Heart left ventricle (tissue), 13 donors: ENCODE results near the gene PLEKHG4.

Experiments used
- POLR2A ChIP-seq, 2 donors: fragments of 450-650 bp; IDR thresholded peaks; one replicate each; pipeline ENCODE4 v1.6.1; 2017; ENCODE audit warnings: antibody characterized with exemption in 2 of 2, mild to moderate bottlenecking in 2 of 2, moderate library complexity in 2 of 2
- TF ChIP-seq, protein P1 (sequence below), 12 donors: fragments of 200-600 bp; sonication (generic) in 4 of 12; IDR thresholded peaks; one replicate each; pipeline versions ENCODE4 v1.5.0 to v1.8.0; 2018 to 2022; ENCODE audit warnings: antibody characterized with exemption in 12 of 12, mild to moderate bottlenecking in 5 of 12
- donor health status: ischemic (EF 13 %, LVEDD 7.1; RV severe dilation, severe dysfunction).
- donor health status: DM: no; HTN: yes; CAD: no.
- donor health status: DM: no; HTN: no; CAD: no.
- donor health status: ischemic (EF 25% LVEDD 6.9; RV normal size, moderate dysfunction).
- donor health status: ischemic (EF 25% LVEDD 5.7; RV mildly dilated, moderate dysfunction).
- donor health status: ischemic (EF 35%, LVEDD 5.7; RV mildly dilated, moderate dysfunction).
- donor health status: nonischemic (EF 11% LVEDD 7.7; RV severe dilation, severe dysfunction).
- donor health status: DM: yes; HTN: yes; CAD: no.
- donor health status: PGD.
- donor health status: ischemic (EF 29% LVEDD 5.4; RV normal size, mild dysfunction).
- donor health status: nonischemic (EF 23%, LVEDD 6.1; RV moderate dilation, normal function).

- TF ChIP-seq, protein P1, sequence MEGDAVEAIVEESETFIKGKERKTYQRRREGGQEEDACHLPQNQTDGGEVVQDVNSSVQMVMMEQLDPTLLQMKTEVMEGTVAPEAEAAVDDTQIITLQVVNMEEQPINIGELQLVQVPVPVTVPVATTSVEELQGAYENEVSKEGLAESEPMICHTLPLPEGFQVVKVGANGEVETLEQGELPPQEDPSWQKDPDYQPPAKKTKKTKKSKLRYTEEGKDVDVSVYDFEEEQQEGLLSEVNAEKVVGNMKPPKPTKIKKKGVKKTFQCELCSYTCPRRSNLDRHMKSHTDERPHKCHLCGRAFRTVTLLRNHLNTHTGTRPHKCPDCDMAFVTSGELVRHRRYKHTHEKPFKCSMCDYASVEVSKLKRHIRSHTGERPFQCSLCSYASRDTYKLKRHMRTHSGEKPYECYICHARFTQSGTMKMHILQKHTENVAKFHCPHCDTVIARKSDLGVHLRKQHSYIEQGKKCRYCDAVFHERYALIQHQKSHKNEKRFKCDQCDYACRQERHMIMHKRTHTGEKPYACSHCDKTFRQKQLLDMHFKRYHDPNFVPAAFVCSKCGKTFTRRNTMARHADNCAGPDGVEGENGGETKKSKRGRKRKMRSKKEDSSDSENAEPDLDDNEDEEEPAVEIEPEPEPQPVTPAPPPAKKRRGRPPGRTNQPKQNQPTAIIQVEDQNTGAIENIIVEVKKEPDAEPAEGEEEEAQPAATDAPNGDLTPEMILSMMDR (IDR thresholded peaks at IDR 0.05) = no peak
- TF ChIP-seq POLR2A (IDR thresholded peaks at IDR 0.05) = no peak
Measured at GRCh38 chr16:67317853-67318252, 38.5 kb downstream of the PLEKHG4 start.
